Mammary epithelial cell (primary cell): ENCODE measurements around the gene MOV10L1.

Experiments used
- EZH2 ChIP-seq: IDR thresholded peaks from 2 replicates; pipeline ENCODE4 v1.6.1; 2012; ENCODE audit warnings: low read length, inconsistent platforms, borderline replicate concordance
- TF ChIP-seq, protein P1 (sequence below), 2 donors: IDR thresholded peaks in 1 of 2; conservative IDR thresholded peaks in 1 of 2; 2 replicates each; pipeline ENCODE4 v1.5.1; 2011 to 2012; ENCODE audit warnings: inconsistent platforms in 2 of 2, low read length in 2 of 2, mild to moderate bottlenecking in 2 of 2, control low read depth in 1 of 2, low read depth in 1 of 2; ENCODE audit not compliant: insufficient read depth in 1 of 2; ENCODE audit errors: extremely low read depth in 1 of 2

DNA sequence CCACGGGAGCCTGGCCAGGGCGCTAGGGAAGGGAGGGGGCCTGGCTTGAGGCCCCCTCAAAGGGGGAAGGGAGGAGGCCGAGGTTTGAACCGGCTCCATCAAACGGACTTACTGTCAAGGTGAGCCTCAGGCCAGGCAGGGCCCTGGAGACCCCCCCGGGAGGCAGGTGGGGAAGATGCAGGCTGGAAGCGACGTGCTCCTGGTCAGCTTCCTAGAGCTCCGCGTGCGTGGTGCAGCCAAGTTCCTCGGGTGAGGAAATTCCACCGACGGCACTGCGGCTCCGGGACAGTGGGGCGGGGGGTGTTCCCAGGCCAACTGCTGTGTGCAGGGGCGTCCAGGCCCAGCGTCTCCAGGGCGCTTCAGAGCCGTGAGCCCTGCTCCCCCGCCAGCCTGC lies 88.7 kb downstream of the MOV10L1 start:
- TF ChIP-seq EZH2 = no peak
- TF ChIP-seq, protein P1, sequence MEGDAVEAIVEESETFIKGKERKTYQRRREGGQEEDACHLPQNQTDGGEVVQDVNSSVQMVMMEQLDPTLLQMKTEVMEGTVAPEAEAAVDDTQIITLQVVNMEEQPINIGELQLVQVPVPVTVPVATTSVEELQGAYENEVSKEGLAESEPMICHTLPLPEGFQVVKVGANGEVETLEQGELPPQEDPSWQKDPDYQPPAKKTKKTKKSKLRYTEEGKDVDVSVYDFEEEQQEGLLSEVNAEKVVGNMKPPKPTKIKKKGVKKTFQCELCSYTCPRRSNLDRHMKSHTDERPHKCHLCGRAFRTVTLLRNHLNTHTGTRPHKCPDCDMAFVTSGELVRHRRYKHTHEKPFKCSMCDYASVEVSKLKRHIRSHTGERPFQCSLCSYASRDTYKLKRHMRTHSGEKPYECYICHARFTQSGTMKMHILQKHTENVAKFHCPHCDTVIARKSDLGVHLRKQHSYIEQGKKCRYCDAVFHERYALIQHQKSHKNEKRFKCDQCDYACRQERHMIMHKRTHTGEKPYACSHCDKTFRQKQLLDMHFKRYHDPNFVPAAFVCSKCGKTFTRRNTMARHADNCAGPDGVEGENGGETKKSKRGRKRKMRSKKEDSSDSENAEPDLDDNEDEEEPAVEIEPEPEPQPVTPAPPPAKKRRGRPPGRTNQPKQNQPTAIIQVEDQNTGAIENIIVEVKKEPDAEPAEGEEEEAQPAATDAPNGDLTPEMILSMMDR (conservative IDR thresholded peaks at IDR 0.05 in 1 of 2, IDR thresholded peaks at IDR 0.05 in 1 of 2; ENCODE audit: extremely low read depth in 1 of 2, insufficient read depth in 1 of 2, low read depth in 1 of 2, low read length in 2 of 2) = no peak
